ENCODE measurements around the gene PELO.

DNA sequence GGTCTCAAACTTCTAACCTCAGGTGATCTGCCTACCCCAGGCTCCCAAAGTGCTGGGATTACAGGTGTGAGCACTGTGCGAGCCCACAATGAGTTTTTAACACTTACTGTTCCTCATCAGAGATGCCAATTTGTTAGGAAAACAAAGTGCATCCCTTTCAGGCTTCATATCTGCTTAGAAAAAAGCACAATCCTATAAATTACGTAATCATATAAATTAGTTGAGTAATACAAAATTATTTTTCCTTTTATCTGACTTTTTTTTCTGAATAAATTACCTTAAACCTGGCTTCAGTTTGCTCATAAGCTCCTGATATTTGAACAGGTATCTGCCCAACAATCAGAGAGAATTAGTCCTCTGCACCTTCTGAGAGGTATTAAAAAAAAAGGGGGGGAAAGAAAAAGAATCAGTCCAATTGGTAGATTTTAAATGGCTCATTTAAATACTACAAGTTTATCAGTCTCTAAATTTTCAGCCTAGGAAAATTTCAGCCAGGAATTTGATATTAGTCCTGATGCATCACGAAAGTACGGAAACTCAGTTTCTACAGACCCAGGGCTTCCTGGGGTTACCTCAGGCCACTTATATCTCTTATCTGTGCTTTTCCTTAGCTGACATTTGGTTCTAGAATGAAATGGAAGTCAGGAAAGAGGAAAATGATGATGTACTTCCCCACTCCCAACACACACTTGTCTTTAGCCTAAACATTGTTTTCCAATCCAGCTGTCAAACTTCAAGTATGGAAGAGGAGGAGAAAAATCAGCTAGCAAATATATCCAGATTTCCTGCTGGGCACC, 26.8 kb downstream of the PELO start:
- TF ChIP-seq, protein P1, sequence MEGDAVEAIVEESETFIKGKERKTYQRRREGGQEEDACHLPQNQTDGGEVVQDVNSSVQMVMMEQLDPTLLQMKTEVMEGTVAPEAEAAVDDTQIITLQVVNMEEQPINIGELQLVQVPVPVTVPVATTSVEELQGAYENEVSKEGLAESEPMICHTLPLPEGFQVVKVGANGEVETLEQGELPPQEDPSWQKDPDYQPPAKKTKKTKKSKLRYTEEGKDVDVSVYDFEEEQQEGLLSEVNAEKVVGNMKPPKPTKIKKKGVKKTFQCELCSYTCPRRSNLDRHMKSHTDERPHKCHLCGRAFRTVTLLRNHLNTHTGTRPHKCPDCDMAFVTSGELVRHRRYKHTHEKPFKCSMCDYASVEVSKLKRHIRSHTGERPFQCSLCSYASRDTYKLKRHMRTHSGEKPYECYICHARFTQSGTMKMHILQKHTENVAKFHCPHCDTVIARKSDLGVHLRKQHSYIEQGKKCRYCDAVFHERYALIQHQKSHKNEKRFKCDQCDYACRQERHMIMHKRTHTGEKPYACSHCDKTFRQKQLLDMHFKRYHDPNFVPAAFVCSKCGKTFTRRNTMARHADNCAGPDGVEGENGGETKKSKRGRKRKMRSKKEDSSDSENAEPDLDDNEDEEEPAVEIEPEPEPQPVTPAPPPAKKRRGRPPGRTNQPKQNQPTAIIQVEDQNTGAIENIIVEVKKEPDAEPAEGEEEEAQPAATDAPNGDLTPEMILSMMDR (IDR thresholded peaks at IDR 0.05) = no peak
- no peak for TF ChIP-seq POLR2A (IDR thresholded peaks at IDR 0.05)

Measured in thyroid gland (tissue), 4 donors.